HCT116 (cell line): ENCODE data around the gene PKHD1. TPM values are rescaled to one million over a fixed set of nuclear protein-coding genes. Genes with fewer than 3 reads are reported as not detected.

Source experiments
- ATAC-seq: fragments of 200-7000 bp; cut with Tn5 transposase; 2 replicates; pipeline ENCODE4 v1.9.1; 2020; ENCODE audit warnings: mild to moderate bottlenecking, moderate library complexity
- BruUV-seq: library from RNA; stranded (reverse); fragments of 400-500 nt; replicated peaks from 2 replicates; lab custom pipeline; 2021; lab: Mats Ljungman, UMichigan
- CTCF ChIA-PET: fragments of 300-600 bp; sonication (Branson Sonifier 250); formaldehyde crosslinking; loops from one replicate; lab custom pipeline; 2021; ENCODE audit warnings: antibody characterized with exemption; lab: Charles Lee
- POLR2A ChIA-PET: fragments of 300-600, 350-600 bp; sonication (Branson Sonifier 250); formaldehyde crosslinking; loops from one replicate; lab custom pipeline; 2021; ENCODE audit warnings: antibody characterized with exemption; lab: Charles Lee
- RAD21 ChIA-PET, 2 experiments: fragments of 300-600 bp; sonication (Branson Sonifier 250); formaldehyde crosslinking; loops; one replicate each; lab custom pipeline; 2023; ENCODE audit warnings: low total read pairs in 2 of 2; ENCODE audit not compliant: uncharacterized antibody in 2 of 2, unreplicated experiment in 2 of 2, low non-redundant PET in 1 of 2; lab: Charles Lee
- DNase-seq: peaks from one replicate; pipeline ENCODE4 v3.0.0-alpha.2; 2010; ENCODE audit warnings: low read depth, low spot score
- H2AFZ ChIP-seq: fragments of 200-600 bp; shearing (Covaris generic), sonication (generic); 2 replicates; pipeline ENCODE4 v1.6.1; 2017; ENCODE audit warnings: low read depth, mixed run types, mixed read lengths, antibody characterized with exemption, low read length; ENCODE audit not compliant: poor library complexity, severe bottlenecking
- H3K27ac ChIP-seq: 2 replicates; pipeline ENCODE4 v1.5.1; 2012; ENCODE audit warnings: low read depth, low read length
- H3K27me3 ChIP-seq: fragments of 200-600 bp; sonication (generic); 2 replicates; pipeline ENCODE4 v1.6.1; 2016; ENCODE audit warnings: mixed run types, low read length, mixed read lengths; ENCODE audit not compliant: insufficient read depth
- H3K36me3 ChIP-seq, 2 experiments: fragments of 200-500 bp in 1 of 2; fragments of 200-600 bp in 1 of 2; sonication (Bioruptor generic) in 1 of 2; sonication (generic) in 1 of 2; 2 replicates each; pipeline versions ENCODE4 v1.5.1 to v1.6.1; 2014 to 2016; ENCODE audit warnings: low read length in 2 of 2, inconsistent platforms in 1 of 2, mixed read lengths in 1 of 2, mixed run types in 1 of 2; ENCODE audit not compliant: insufficient read depth in 2 of 2, control insufficient read depth in 1 of 2
- H3K4me1 ChIP-seq, 2 experiments: fragments of 200-600 bp in 1 of 2; sonication (generic) in 1 of 2; 2 replicates each; pipeline versions ENCODE4 v1.5.1 to v1.6.1; 2012 to 2017; ENCODE audit warnings: low read length in 2 of 2, inconsistent platforms in 1 of 2, mild to moderate bottlenecking in 1 of 2, mixed read lengths in 1 of 2, mixed run types in 1 of 2, moderate library complexity in 1 of 2; ENCODE audit not compliant: insufficient read depth in 2 of 2, control insufficient read depth in 1 of 2
- H3K4me2 ChIP-seq: fragments of 200-600 bp; sonication (generic); 2 replicates; pipeline ENCODE4 v1.6.1; 2017; ENCODE audit warnings: mixed run types, low read length, mixed read lengths
- H3K4me3 ChIP-seq, 2 experiments: fragments of 200-600 bp in 1 of 2; sonication (generic) in 1 of 2; replicated peaks in 1 of 2; 2 replicates each; pipeline ENCODE4 v1.5.1; 2011 to 2016; ENCODE audit warnings: low read length in 2 of 2, control low read depth in 1 of 2, low read depth in 1 of 2, mild to moderate bottlenecking in 1 of 2, mixed read lengths in 1 of 2, mixed run types in 1 of 2
- H3K79me2 ChIP-seq: fragments of 200-600 bp; sonication (generic); 2 replicates; pipeline ENCODE4 v1.6.1; 2017; ENCODE audit warnings: mild to moderate bottlenecking, mixed run types, low read length, moderate library complexity, mixed read lengths; ENCODE audit not compliant: insufficient read depth
- H3K9ac ChIP-seq: fragments of 200-600 bp; sonication (generic); 2 replicates; pipeline ENCODE4 v1.6.1; 2016; ENCODE audit warnings: low read length, mixed read lengths
- H3K9me2 ChIP-seq: fragments of 200-600 bp; sonication (generic), shearing (Covaris generic); 2 replicates; pipeline ENCODE4 v1.6.1; 2017; ENCODE audit warnings: mixed run types, mild to moderate bottlenecking, moderate library complexity; ENCODE audit not compliant: insufficient read depth
- H3K9me3 ChIP-seq, 2 experiments: fragments of 200-500 bp in 1 of 2; fragments of 200-600 bp in 1 of 2; sonication (Bioruptor generic) in 1 of 2; sonication (generic) in 1 of 2; 2 replicates each; pipeline ENCODE4 v1.6.1; 2014 to 2017; ENCODE audit warnings: low read length in 2 of 2, mixed read lengths in 2 of 2, inconsistent platforms in 1 of 2, low read depth in 1 of 2, mild to moderate bottlenecking in 1 of 2, mixed run types in 1 of 2, moderate library complexity in 1 of 2; ENCODE audit not compliant: control insufficient read depth in 1 of 2, insufficient read depth in 1 of 2
- H4K20me1 ChIP-seq: fragments of 200-600 bp; sonication (generic), shearing (Covaris generic); 2 replicates; pipeline ENCODE4 v1.6.1; 2017; ENCODE audit warnings: mixed run types, mild to moderate bottlenecking, moderate library complexity; ENCODE audit not compliant: insufficient read depth
- CBX3 ChIP-seq: IDR thresholded peaks from 2 replicates; pipeline ENCODE4 v1.6.1; 2012; ENCODE audit warnings: low read depth
- CTCF ChIP-seq, 3 experiments: fragments of 200-600 bp in 1 of 3; sonication (generic) in 1 of 3; IDR thresholded peaks in 2 of 3; conservative IDR thresholded peaks in 1 of 3; 2 replicates each; pipeline ENCODE4 v1.5.1; 2012 to 2017; ENCODE audit warnings: low read depth in 2 of 3, low read length in 2 of 3, antibody characterized with exemption in 1 of 3, borderline replicate concordance in 1 of 3, control low read depth in 1 of 3, mild to moderate bottlenecking in 1 of 3, mixed read lengths in 1 of 3, mixed run types in 1 of 3, moderate library complexity in 1 of 3; ENCODE audit not compliant: insufficient read depth in 1 of 3
- EGR1 ChIP-seq: IDR thresholded peaks from 2 replicates; pipeline ENCODE4 v1.6.1; 2012; ENCODE audit warnings: low read depth
- ELF1 ChIP-seq: IDR thresholded peaks from 2 replicates; pipeline ENCODE4 v1.6.1; 2012; ENCODE audit warnings: low read depth, borderline replicate concordance
- EZH2 ChIP-seq: fragments of 200-600 bp; sonication (generic); IDR thresholded peaks from 2 replicates; pipeline ENCODE4 v1.6.1; 2017; ENCODE audit warnings: antibody characterized with exemption, mixed run types
- EZH2phosphoT487 ChIP-seq: fragments of 200-600 bp; IDR thresholded peaks from 2 replicates; pipeline ENCODE4 v1.6.1; 2018; ENCODE audit warnings: antibody characterized with exemption, borderline replicate concordance
- FOSL1 ChIP-seq: IDR thresholded peaks from 2 replicates; pipeline ENCODE4 v1.6.1; 2012; ENCODE audit warnings: low read depth
- POLR2A ChIP-seq: IDR thresholded peaks from 2 replicates; pipeline ENCODE4 v1.7.0; 2011; ENCODE audit warnings: borderline replicate concordance; ENCODE audit not compliant: insufficient read depth, insufficient read length; ENCODE audit errors: extremely low read depth
- POLR2AphosphoS5 ChIP-seq: IDR thresholded peaks from 2 replicates; pipeline ENCODE4 v1.6.1; 2011; ENCODE audit warnings: mild to moderate bottlenecking, low read depth, low read length, moderate library complexity
- RAD21 ChIP-seq: IDR thresholded peaks from 2 replicates; pipeline ENCODE4 v1.6.1; 2012; ENCODE audit warnings: low read depth, mild to moderate bottlenecking
- REST ChIP-seq: IDR thresholded peaks from 2 replicates; pipeline ENCODE4 v1.6.1; 2012; ENCODE audit warnings: low read depth
- SIN3A ChIP-seq: IDR thresholded peaks from 2 replicates; pipeline ENCODE4 v1.6.1; 2012; ENCODE audit warnings: low read depth
- SP1 ChIP-seq: IDR thresholded peaks from 2 replicates; pipeline ENCODE4 v1.6.1; 2012; ENCODE audit warnings: low read depth
- SRF ChIP-seq: IDR thresholded peaks from 2 replicates; pipeline ENCODE4 v1.6.1; 2012; ENCODE audit warnings: low read depth
- ZNF274 ChIP-seq: fragments of 200-500 bp; sonication (Bioruptor generic); IDR thresholded peaks from 2 replicates; pipeline ENCODE4 v1.6.1; 2014; ENCODE audit warnings: mild to moderate bottlenecking, low read depth, low read length, inconsistent platforms
- intact Hi-C: fragments of 100-400 bp; cut with micrococcal nuclease; formaldehyde crosslinking; loops from 2 replicates; pipeline ENCODE4 v1.10.0; 2022
- total RNA-seq: library from RNA; stranded (reverse); gene quantifications from one replicate; pipeline ENCODE4 v1.2.1, GENCODE V29; 2021; ENCODE audit not compliant: unreplicated experiment

The PKHD1 gene
- total RNA-seq, 1 experiment from 2014 or later, result not detected

GRCh38 chr6:52123251-52123650 lies 35.8 kb upstream of the PKHD1 start (continued):
- TF ChIP-seq CTCF (IDR thresholded peaks at IDR 0.05 in 2 of 3, conservative IDR thresholded peaks at IDR 0.05 in 1 of 3; ENCODE audit: borderline replicate concordance in 1 of 3, insufficient read depth in 1 of 3, low read depth in 2 of 3, low read length in 2 of 3) (no peak), RAD21 (no peak), SRF (no peak), CBX3 (no peak)

- TF ChIP-seq EZH2 (no peak), SIN3A (no peak), POLR2A (no peak), EGR1 (no peak), SP1 (no peak), POLR2AphosphoS5 (no peak), ZNF274 (no peak), SRF (no peak), CBX3 (no peak), EZH2phosphoT487 (no peak), ELF1 (no peak), REST (no peak), RAD21 (no peak), FOSL1 (no peak)
- ATAC-seq (no peak), DNase-seq (no peak)
- Histone ChIP-seq H3K9me2 (no peaks in the 10 kb centered on the region), H3K27ac (no peak overlapping the region), H3K4me3 (no peak overlapping the region), H3K4me1 (no peaks in the 10 kb centered on the region), H3K36me3 (no peaks in the 10 kb centered on the region), H3K4me2 (no peak overlapping the region), H3K27me3 (0 out of 2 replicates have a peak, but pooled peaks cover 4% of the 10 kb centered on the region), H3K79me2 (no peaks in the 10 kb centered on the region), H3K9ac (no peak overlapping the region), H4K20me1 (no peaks in the 10 kb centered on the region), H2AFZ (no peak overlapping the region), H3K9me3 (no peaks in the 10 kb centered on the region)
- intact Hi-C loops, result no loop called here
- ChIA-PET RAD21 (no interaction called here), POLR2A (no interaction called here), CTCF (no interaction called here)
- BruUV-seq, result no TSS peak
These were observed 29.9 kb upstream of the PKHD1 start for GRCh38 chr6:52117352-52117751.
